Measurements from ENCODE around the gene CHID1. TPM values are rescaled to one million over a fixed set of nuclear protein-coding genes. Genes with fewer than 3 reads are reported as not detected.

Gene CHID1
- total and polyA plus RNA-seq, 2 of the 4 experiments (the other 2 are of a cell fraction): 34.2 to 121 TPM

- dilution Hi-C loops (cut with HindIII; ENCODE audit: low sequenced_read_pairs, unreplicated experiment): no loop called here
- Histone ChIP-seq H2AK9ac (replicated peaks; ENCODE audit: low read depth, low read length, poor library complexity) (no peak overlapping the region), H3K9me1 (ENCODE audit: insufficient read depth, low read length) (peaks cover 16% of the 10 kb centered on the region), H2BK20ac (ENCODE audit: low read depth, low read length) (no peak overlapping the region), H3K23ac (ENCODE audit: low read depth, low read length) (no peak overlapping the region), H2AK5ac (ENCODE audit: low read depth, low read length) (no peak overlapping the region), H4K91ac (ENCODE audit: insufficient read depth, low read depth, low read length) (no peak overlapping the region), H3K27ac (ENCODE audit: insufficient read depth, low read length) (no peak overlapping the region), H2BK15ac (ENCODE audit: low read depth, low read length) (no peak overlapping the region), H2AFZ (replicated peaks; ENCODE audit: low read length, poor library complexity) (no peak overlapping the region), H4K8ac (ENCODE audit: low read depth in 2 of 2, low read length in 2 of 2) (no peak overlapping the region), H3K4me2 (ENCODE audit: low read depth, low read length) (no peak overlapping the region), H2BK120ac (ENCODE audit: low read depth, low read length) (no peak overlapping the region), H2BK5ac (ENCODE audit: low read depth, low read length, poor library complexity, severe bottlenecking) (no peak overlapping the region), H3K9me3 (ENCODE audit: control insufficient read depth, insufficient read depth, low read length) (no peaks in the 10 kb centered on the region), H4K20me1 (ENCODE audit: insufficient read depth, low read length) (peaks cover 78% of the 10 kb centered on the region), H3K4me3 (ENCODE audit: insufficient read depth, low read depth, low read length) (no peak overlapping the region), H3K36me3 (ENCODE audit: control insufficient read depth, insufficient read depth, low read length) (peaks cover 7% of the 10 kb centered on the region), H3K27me3 (ENCODE audit: control insufficient read depth, insufficient read depth, low read length) (no peaks in the 10 kb centered on the region), H4K5ac (ENCODE audit: low read depth, low read length) (no peak overlapping the region), H3K4me1 (ENCODE audit: control insufficient read depth, insufficient read depth, low read length) (peaks cover 4% of the 10 kb centered on the region; the same call in 1 of the 2 replicates), H3K18ac (ENCODE audit: low read depth, low read length) (no peak overlapping the region), H3K14ac (replicated peaks; ENCODE audit: low read depth, low read length) (no peak overlapping the region), H3K56ac (ENCODE audit: extremely low read depth, insufficient read depth, low read length) (no peak overlapping the region), H3K79me1 (ENCODE audit: low read depth in 1 of 2, low read length in 2 of 2) (peaks cover 15 to 78% of the 10 kb centered on the region in 2 experiments), H3K4ac (ENCODE audit: low read depth, low read length) (no peak overlapping the region), H3K9ac (ENCODE audit: low read depth, low read length) (no peak overlapping the region)
- CTCF ChIA-PET: interaction anchor here (0.6 kb wide), 1 partner anchor 378 kb away, joined by 3 read pairs; no protein-coding TSS in a partner anchor
- TF ChIP-seq SMC3 (IDR thresholded peaks at IDR 0.05; ENCODE audit: low read depth, low read length) (no peak), MAFK (IDR thresholded peaks at IDR 0.05; ENCODE audit: low read depth, low read length) (peak; percentile 96)
- intact Hi-C loops (cut with micrococcal nuclease): loop anchor here (5.0 kb wide), 1 partner anchor 35 kb away; no protein-coding TSS in a partner anchor
- no peak for DNase-seq
- no CpG with 5 or more reads among the region's 4 CpGs for WGBS, 2 experiments (ENCODE audit: extremely low coverage in 2 of 2, insufficient read length in 1 of 2)
- BruUV-seq (replicated peaks): no TSS peak
- ATAC-seq (ENCODE audit: low read depth): no peak
- in situ Hi-C loops (cut with MboI; ENCODE audit: low sequenced_read_pairs): no loop called here
- POLR2A ChIA-PET (ENCODE audit: unreplicated experiment): no interaction called here
These were observed 21.8 kb upstream of the CHID1 start for GRCh38 chr11:932435-932834.
